Measurements from ENCODE around the gene BLOC1S4. TPM values are rescaled to one million over a fixed set of nuclear protein-coding genes. Genes with fewer than 3 reads are reported as not detected.
"Not testable (repeated sequence)": the region's sequence is repeated elsewhere in the genome, so short reads cannot be mapped to it uniquely, and the experiment has no call there.

Gene BLOC1S4
- total RNA-seq, 1 donor from 2014 or later: 9.3 TPM

GRCh38 chr4:6739920-6740319, 23.9 kb downstream of the BLOC1S4 start:
- no peak for DNase-seq (ENCODE audit: low read depth in 2 of 2)

- no peak for DNase-seq (ENCODE audit: low read depth in 2 of 2)
Observed at GRCh38 chr4:6740347-6740746, 24.4 kb downstream of the BLOC1S4 start.

DNA sequence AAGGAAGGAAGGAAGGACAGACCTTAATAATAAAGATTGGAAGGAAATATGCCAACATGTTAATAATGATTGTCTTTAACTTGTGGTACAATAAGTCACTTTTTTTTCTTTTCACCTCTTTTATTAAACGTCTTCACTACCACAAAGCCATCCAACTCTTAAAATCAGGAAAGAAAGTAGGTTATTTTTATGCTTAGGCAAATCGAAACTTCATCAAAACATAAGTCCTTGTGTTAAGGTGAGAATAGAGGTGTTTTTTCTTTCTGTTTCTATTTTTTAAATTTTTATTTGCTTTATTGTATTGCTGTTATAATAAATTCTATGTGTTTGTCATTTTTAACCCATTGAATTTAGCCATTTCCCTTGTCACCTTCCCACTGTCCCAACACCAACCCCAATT, 26.5 kb downstream of the BLOC1S4 start:
- no peak for DNase-seq (ENCODE audit: low read depth in 2 of 2)

GRCh38 chr4:6742989-6743388, 27.0 kb downstream of the BLOC1S4 start:
- DNase-seq (ENCODE audit: low read depth in 2 of 2): no peak

- peak in 1 of 2 donors; percentile 26 for DNase-seq (ENCODE audit: low read depth in 2 of 2)
Observed at GRCh38 chr4:6746721-6747293, 30.8 kb downstream of the BLOC1S4 start.

DNA sequence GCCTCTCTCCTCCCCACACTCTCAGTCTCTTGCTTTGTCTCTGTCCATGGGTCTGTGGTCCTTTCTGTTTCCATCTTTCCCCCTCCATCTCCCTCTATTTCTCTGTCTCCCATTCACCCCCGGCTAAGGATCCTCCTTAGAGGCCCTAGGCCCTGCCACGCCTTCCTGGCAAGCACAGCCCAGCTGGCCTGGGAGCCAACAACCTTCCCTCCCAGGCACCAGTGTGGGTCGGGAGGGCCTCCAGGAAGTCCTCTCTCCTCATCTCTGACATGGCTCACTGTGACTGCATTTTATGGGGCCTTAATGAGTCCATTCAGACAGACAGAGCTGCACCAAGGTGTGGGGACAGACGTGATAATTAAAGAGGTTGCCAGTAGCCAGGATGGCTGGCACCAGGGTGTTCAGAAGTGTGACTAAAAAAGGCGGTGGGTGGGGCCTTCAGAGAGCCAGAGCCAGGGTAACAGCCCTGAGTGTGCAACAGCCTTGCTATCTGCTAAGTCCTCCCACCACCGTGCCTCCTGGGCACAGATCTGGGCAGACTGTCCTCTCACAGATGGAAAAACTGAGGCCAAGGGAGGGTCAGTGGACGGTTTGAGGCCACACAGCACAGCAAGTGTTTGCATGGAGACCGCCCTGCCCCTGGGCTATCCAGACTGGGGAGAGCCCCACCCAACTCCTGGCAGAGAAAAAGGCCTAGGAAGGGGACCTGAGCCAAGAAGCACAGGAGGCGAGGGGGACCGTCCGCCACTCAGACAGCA, 31.5 kb downstream of the BLOC1S4 start:
- DNase-seq (ENCODE audit: low read depth in 2 of 2): no peak

GRCh38 chr4:6748286-6748685, 32.3 kb downstream of the BLOC1S4 start:
- DNase-seq (ENCODE audit: low read depth in 2 of 2): no peak

DNA sequence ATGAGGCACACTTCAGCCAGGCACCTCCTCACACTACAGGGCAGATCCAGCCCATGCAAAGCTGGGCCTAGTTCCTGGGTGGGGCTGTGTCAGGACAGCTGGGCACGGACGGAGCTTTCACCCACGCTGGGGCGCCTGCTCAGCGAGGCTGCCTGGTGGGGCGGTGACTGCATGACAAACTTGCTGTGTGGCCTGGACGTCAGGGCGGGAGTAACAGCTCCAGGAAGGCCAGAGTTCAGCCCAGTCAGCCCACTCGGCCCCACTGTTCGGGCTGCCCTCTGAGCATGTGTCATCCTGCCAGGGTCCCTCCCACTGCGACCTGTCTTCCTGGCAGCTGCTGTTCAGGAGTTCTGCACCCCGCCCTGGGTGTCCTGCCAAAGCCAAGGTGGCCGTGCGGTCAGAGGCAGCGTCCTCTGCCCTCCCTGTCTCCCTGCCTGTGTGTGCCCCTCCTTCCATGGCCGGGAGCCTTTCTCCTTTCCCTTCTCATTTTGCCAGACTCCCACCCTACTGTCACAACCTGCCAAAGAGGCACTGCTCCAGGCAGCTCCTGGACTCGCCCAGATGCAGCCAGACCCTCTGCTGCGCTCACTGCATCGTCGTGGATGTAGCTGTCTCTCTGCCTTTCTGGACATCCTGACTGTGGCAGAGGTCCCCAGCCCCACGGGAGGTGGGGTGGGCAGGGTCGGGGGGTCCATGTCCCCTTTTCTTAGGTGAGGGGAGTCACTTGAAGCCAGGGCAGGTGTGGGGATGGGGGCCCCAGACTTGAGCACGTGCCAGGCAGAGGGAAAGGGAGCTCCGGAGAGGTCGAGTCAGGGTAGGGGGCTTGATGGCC, 33.6 kb downstream of the BLOC1S4 start:
- peak; percentile 54 to 63 for DNase-seq (ENCODE audit: low read depth in 2 of 2)

DNA sequence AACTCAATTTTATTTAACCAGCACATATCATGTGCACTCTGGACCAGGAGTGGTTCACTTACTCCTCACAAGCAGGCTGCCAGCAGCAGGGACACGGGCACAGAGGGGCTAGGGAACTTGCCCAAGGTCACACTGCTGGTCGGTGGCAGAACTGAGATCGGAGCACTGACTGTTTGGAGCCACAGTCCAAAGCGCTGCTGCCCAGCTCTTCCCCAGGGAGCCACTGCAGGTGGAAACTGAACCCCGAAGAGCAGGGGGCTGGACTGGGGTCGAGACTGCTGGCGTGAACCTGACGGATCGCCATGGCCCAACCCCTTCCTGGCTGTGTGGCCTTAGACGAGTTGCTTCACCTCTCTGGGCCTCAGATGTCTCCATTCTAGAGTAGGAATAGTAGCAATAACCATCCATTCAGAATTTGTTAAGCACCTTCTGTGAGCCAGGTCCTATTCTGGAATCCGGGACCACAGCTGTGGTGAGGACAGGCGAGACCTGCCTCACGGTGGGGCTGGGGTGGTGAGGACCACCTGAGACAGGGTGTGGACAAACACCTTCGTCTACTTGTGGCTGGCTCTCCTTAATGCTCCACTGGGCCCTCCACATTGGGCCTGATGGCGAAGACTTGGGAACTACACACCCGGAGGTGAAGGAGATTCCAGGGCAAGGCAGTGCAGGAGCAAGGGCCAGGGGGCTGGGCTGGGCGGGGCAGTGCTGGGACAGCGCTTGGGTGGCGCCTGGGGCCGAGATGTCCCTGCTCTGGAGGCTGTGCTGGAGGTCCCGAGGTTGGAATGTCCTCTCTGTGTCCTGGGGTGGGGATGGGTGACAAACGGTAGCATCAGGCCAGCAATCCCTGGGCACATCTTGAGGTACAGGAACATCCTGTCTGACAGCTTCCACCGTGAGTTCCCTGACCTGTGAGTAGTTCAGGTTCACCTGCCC, 34.6 kb downstream of the BLOC1S4 start:
- no peak for DNase-seq (ENCODE audit: low read depth in 2 of 2)

DNA sequence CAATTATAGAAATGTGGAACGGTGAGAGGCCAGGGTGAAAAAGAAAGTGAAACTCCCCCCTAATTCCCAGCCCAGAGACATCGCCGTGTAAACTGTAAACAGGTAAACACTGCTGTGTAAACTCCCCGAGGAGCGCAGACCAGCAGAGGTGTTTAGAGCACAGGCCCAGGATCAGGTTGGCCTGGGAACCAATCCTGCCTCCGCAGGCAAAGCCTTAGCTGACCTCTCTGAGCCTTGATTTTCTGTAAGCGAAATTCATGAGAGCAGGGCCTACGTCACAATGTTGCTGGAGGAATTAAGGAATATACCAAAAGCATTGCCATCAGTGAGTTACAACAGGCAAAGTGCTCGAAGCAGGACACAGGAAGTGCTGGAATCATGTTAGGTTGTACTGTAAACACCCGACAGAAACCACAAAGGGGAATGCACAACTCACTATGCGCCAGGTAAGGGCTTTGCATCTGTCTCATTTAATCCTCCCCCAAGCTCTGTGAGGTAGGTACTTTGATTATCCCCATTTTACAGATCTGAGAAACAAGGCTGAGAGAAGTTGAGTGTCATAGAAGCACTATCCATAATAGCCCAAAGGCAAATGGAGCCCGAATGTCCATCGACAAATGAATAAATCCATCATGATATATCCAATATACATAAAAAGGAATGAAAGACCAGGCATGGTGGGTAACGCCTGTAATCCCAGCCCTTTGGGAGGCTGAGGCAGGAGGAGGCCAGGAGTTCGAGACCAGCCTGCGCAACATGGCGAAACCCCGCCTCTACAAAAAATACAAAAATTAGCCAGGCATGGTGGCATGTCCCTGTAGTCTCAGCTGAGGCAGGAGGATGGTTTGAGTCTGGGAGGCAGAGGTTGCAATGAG, 35.9 kb downstream of the BLOC1S4 start:
- DNase-seq (ENCODE audit: low read depth in 2 of 2): no peak

DNA sequence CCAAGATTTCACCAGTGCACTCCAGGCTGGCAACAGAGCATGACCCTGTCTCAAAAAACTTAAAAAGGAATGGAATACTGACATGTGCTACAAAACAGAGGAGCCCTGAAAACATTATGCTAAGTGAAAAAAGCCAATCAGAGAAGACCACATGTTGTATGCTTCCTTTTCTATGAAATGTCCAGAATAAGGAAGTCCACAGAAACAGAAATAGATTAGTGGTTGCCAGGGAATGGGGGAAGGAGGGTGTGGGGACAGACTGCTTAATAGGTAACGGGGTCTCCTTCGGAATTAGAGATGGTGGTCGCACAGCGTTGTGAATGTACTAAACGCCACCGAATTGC, 36.5 kb downstream of the BLOC1S4 start:
- DNase-seq (ENCODE audit: low read depth in 2 of 2): no peak

DNA sequence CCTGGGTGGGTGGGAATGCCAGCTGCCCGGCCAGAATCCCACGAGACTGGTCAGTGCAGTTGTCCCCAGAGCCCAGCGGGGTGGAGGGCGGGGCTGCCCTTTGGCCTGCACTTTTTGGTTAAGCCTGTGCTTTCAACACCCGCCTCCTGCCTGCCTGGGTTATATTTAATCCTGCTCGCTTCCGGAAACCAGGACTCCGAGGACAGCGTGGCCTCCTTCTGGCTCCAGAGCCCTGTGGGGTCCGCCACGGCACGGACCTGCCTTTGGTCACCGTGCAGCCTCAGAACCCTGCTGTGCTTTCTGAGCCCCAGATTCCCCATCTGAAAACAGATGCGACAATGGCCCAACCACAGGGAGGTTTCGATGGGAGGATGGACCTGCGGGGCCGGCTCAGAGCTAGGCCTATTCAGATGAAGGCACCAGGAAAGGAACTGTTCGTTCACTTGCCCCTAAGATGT, 37.2 kb downstream of the BLOC1S4 start:
- DNase-seq (ENCODE audit: low read depth in 2 of 2): no peak

DNA sequence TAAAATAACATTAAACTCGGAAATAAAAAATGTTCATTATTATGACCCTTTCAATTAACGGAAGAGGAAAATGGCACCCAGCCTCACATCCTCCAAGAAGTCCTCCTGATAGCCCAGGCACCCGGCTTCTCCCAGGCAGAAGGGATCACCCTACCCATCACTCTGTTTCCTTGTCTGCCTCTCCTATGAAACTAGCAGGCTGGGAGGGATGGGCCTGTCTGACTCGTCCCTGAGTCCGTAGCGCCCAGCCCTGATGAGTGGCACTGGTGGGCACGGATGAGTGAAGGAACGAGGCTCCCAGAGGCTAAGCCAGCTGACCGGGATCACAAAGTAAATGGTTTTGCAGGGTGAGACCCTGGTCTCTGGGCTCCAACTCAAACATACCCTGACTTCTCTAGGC, 37.9 kb downstream of the BLOC1S4 start:
- no peak for DNase-seq (ENCODE audit: low read depth in 2 of 2)

DNA sequence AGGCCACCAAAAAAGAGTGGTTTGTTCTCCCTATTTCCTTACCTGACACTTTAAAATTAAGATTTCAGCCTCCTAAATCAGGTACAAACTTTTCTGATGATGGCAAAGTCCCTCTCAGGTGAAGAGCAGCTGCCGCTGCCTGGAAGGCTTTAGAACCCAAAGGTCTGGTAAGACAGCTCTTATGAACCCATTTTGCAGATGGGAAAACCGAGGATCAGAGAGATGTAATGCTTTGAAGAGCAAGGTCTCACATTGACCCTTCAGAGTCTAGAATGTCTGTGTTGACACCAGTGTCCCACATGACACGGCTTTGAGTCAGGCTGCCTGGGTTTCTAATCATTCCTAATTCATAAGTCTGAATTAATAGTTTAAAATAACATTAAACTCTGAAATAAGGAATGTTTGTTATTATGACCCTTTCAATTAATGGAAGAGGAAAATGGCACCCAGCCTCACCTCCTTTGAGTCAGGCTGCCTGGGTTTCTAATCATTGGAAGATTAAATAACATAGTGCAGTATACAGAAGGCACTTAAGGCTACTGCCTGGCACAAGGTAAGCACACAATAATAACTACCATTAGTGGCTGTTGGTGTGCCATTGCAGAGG, 38.6 kb downstream of the BLOC1S4 start:
- DNase-seq (ENCODE audit: low read depth in 2 of 2): no peak

DNA sequence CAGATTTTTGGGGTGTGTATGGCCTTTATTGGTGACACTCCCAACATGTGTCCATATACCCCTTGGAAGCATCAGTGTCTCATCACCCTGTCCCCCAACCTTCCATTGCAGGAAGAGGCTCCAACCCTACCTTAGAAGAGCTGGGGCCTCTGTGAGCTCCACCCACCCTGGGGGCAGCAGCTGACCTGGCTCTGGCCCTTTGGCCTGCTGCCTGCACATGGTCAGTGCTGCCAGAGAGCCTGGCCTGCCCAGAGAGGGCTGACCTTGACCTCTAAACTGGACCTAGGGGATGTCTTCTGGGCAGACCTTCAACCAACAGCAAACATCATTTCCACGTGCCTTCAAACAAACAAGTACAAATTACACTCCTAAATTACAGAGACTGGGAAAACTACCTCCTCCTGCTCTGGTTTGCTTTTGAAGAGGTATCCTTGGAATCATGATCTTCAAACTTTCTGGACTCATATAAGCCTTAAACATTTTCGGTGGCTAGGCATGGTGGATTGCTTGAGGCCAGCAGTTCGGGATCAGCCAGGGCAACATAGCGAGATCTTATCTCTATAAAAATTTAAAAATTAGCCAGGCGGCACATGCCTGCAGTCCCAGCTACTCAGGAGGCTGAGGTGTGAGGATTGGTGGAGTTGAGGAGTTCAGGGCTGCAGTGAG, 39.2 kb downstream of the BLOC1S4 start:
- DNase-seq (ENCODE audit: low read depth in 2 of 2): no peak

DNA sequence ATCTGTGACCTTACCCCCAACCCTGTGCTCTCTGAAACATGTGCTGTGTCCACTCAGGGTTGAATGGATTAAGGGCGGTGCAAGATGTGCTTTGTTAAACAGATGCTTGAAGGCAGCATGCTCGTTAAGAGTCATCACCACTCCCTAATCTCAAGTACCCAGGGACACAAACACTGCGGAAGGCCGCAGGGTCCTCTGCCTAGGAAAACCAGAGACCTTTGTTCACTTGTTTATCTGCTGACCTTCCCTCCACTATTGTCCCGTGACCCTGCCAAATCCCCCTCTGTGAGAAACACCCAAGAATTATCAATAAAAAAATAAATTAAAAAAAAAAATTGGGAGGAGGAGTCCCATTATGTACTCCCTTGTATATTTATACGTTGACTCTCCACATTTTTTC, 40.4 kb downstream of the BLOC1S4 start:
- DNase-seq (ENCODE audit: low read depth in 2 of 2): not testable (repeated sequence)

GRCh38 chr4:6758728-6759127, 42.8 kb downstream of the BLOC1S4 start:
- DNase-seq (ENCODE audit: low read depth in 2 of 2): no peak

DNA sequence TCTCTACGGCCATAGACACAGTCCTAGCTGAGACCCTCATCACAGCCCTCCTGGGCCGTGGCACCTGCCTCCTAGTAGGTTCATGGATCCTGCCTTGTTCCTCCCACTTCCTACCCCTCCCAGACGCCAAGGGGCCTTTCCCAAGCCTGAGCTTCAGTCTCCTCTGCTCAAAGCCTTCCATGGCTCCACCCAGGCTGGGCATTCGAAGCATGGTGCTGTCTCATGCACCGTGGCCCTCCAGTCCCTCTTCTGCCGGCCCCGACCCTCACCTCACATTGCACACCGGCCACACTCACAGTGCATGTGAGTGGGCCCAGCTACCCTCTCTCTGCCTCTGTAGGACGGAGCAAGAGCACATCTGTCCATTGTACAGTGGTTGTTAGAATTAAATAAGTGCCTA, 44.9 kb downstream of the BLOC1S4 start:
- DNase-seq (ENCODE audit: low read depth in 2 of 2): no peak
